Pancreas (tissue), 10 donors: ENCODE data around the gene SEMA5A. TPM values are rescaled to one million over a fixed set of nuclear protein-coding genes. Genes with fewer than 3 reads are reported as not detected.

ENCODE experiments used
- ATAC-seq, 4 donors: fragments of 200-7000 bp; cut with Tn5 transposase; one replicate each; pipeline versions ENCODE4 v1.8.0 to v1.9.1; 2020; ENCODE audit warnings: mild to moderate bottlenecking in 4 of 4, moderate library complexity in 4 of 4
- DNase-seq, 6 donors: peaks; one replicate each; pipeline ENCODE4 v3.0.0-alpha.2; 2020
- FAIRE-seq: peaks from 2 replicates; lab custom pipeline; 2012; peaks lifted over from hg19 to GRCh38; lab: Jason Lieb, UNC
- H3K27ac ChIP-seq, 4 donors: fragments of 200-600 bp; sonication (generic); 1 replicate in 3 of 4; 2 replicates in 1 of 4; pipeline versions ENCODE4 v1.5.0 to v1.8.0; 2020
- H3K27me3 ChIP-seq, 4 donors: fragments of 200-600 bp; one replicate each; pipeline ENCODE4 v1.8.0; 2021
- H3K36me3 ChIP-seq, 3 donors: fragments of 200-600 bp; sonication (generic) in 1 of 3; one replicate each; pipeline versions ENCODE4 v1.5.0 to v1.8.0; 2020 to 2021
- H3K4me1 ChIP-seq, 3 donors: fragments of 200-600 bp; one replicate each; pipeline ENCODE4 v1.8.0; 2021
- H3K4me3 ChIP-seq, 4 donors: fragments of 200-600 bp; sonication (generic) in 2 of 4; one replicate each; pipeline versions ENCODE4 v1.5.0 to v1.8.0; 2020 to 2021
- H3K9me3 ChIP-seq, 4 donors: fragments of 200-600 bp; one replicate each; pipeline ENCODE4 v1.8.0; 2021
- WGBS, 2 donors: extraction: QIAGEN DNeasy Blood & Tissue Kit; methylation state at CpG; one replicate each; pipeline ENCODE4 v1.1.7; 2013; 5-methylcytosine and 5-hydroxymethylcytosine counted together
- intact Hi-C, 3 donors: fragments of 100-400 bp; cut with DNase I; formaldehyde crosslinking; loops; one replicate each; pipeline versions ENCODE4 v1.11.1 to v1.14.2; 2022
- polyA plus RNA-seq, 2 donors: library from polyadenylated mRNA; stranded (reverse); fragments of 200-250 nt; gene quantifications; one replicate each; pipeline ENCODE4 v1.2.3, GENCODE V29; 2013
- total RNA-seq, 6 donors: library from RNA; stranded (reverse); fragmentation: NEBNext Ultra II Directional in 4 of 6; extraction: Animal tissue kit (Norgen Biotek cat#: 25700) in 4 of 6; gene quantifications; one replicate each; pipeline versions ENCODE4 v1.2.1 to v1.2.4, GENCODE V29; 2021 to 2023
- TF ChIP-seq, protein P1 (sequence below), 4 donors: fragments of 200-600 bp; sonication (generic) in 3 of 4; IDR thresholded peaks; one replicate each; pipeline versions ENCODE4 v1.5.0 to v1.8.0; 2021; ENCODE audit warnings: antibody characterized with exemption in 4 of 4
- donor health status: healthy with polysubstance abuse.
- donor health status: DM: no; HTN: no; CAD: no; lungs with moderate emphysema.
- donor health status: DM: no; HTN: no; CAD: no.
- donor health status: control.
- donor health status: control.
- donor health status: Bipolar disorder and iron deficiency.
- donor health status: DM: yes; HTN: yes; CAD: no.
- donor health status: DM: no; HTN: no; CAD: no.
- donor health status: DM: no; HTN: no; CAD: no.
- donor health status: DM: yes; HTN: yes; CAD: no.

Gene SEMA5A
- total and polyA plus RNA-seq, 8 donors, result 0.91 to 14.0 (median 6.4) TPM

- no peaks in the 10 kb centered on the region for H3K27me3 ChIP-seq
- H3K9me3 ChIP-seq, result no peaks in the 10 kb centered on the region
- no peak for FAIRE-seq
- no peaks in the 10 kb centered on the region for H3K36me3 ChIP-seq
- no peak overlapping the region for H3K4me3 ChIP-seq
- H3K27ac ChIP-seq, result no peak overlapping the region
- TF ChIP-seq, protein P1, sequence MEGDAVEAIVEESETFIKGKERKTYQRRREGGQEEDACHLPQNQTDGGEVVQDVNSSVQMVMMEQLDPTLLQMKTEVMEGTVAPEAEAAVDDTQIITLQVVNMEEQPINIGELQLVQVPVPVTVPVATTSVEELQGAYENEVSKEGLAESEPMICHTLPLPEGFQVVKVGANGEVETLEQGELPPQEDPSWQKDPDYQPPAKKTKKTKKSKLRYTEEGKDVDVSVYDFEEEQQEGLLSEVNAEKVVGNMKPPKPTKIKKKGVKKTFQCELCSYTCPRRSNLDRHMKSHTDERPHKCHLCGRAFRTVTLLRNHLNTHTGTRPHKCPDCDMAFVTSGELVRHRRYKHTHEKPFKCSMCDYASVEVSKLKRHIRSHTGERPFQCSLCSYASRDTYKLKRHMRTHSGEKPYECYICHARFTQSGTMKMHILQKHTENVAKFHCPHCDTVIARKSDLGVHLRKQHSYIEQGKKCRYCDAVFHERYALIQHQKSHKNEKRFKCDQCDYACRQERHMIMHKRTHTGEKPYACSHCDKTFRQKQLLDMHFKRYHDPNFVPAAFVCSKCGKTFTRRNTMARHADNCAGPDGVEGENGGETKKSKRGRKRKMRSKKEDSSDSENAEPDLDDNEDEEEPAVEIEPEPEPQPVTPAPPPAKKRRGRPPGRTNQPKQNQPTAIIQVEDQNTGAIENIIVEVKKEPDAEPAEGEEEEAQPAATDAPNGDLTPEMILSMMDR (IDR thresholded peaks at IDR 0.05), result no peak
- ATAC-seq, result no peak
- intact Hi-C loops, result no loop called here
- WGBS, 2 donors, result 96 to 100% methylated on average over 1 of the region's 1 CpG
- H3K4me1 ChIP-seq, result no peaks in the 10 kb centered on the region
- DNase-seq, result no peak
Measured at GRCh38 chr5:9470410-9470809, 75.5 kb downstream of the SEMA5A start.

DNA sequence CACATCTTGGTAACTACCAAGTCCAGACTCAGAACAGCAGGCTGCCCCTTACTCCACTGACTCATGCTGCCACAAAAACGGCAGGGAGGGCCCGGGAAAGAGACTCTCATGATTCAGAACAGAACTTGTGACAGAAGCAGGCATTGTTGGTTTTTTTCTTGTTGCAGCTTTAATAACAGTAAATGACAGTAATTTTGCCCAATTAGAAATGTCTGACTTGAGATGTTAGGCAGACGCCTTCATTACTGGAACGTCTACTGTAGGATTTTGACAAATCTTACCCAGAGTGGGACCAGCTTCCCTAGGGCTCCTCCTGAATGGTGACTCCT is 77.9 kb downstream of the SEMA5A start:
- Histone ChIP-seq H3K4me1 (no peaks in the 10 kb centered on the region), H3K9me3 (no peaks in the 10 kb centered on the region), H3K27me3 (no peaks in the 10 kb centered on the region), H3K4me3 (no peak overlapping the region), H3K36me3 (no peaks in the 10 kb centered on the region), H3K27ac (no peak overlapping the region)
- FAIRE-seq (no peak), DNase-seq (no peak), ATAC-seq (peak in 1 of 4 donors; percentile 64)
- intact Hi-C loops, result no loop called here
- 82 to 84% methylated on average over 4 of the region's 4 CpGs for WGBS, 2 donors
- TF ChIP-seq, protein P1 (IDR thresholded peaks at IDR 0.05), result no peak

GRCh38 chr5:9467199-9468059 is 78.4 kb downstream of the SEMA5A start:
- H3K27me3 ChIP-seq, result no peaks in the 10 kb centered on the region
- WGBS, 2 donors, result 87 to 89% methylated on average over 13 of the region's 13 CpGs
- no peak overlapping the region for H3K27ac ChIP-seq
- H3K4me1 ChIP-seq, result no peaks in the 10 kb centered on the region
- no peak overlapping the region for H3K4me3 ChIP-seq
- intact Hi-C loops, result no loop called here
- FAIRE-seq (no peak), DNase-seq (no peak), ATAC-seq (peak in 3 of 4 donors; percentile 39 to 71 (median 55))
- TF ChIP-seq, protein P1 (IDR thresholded peaks at IDR 0.05), result no peak
- no peaks in the 10 kb centered on the region for H3K36me3 ChIP-seq
- H3K9me3 ChIP-seq, result no peaks in the 10 kb centered on the region

- FAIRE-seq, result no peak
- no peaks in the 10 kb centered on the region for H3K27me3 ChIP-seq
- no peaks in the 10 kb centered on the region for H3K9me3 ChIP-seq
- TF ChIP-seq, protein P1 (IDR thresholded peaks at IDR 0.05), result no peak
- no peaks in the 10 kb centered on the region for H3K36me3 ChIP-seq
- no peak overlapping the region for H3K4me3 ChIP-seq
- intact Hi-C loops, result no loop called here
- H3K27ac ChIP-seq, result no peak overlapping the region
- WGBS, 2 donors, result 91% methylated on average over 1 of the region's 1 CpG
- no peaks in the 10 kb centered on the region for H3K4me1 ChIP-seq
- no peak for ATAC-seq
- no peak for DNase-seq
Measured at GRCh38 chr5:9466697-9467096, 79.2 kb downstream of the SEMA5A start.

DNA sequence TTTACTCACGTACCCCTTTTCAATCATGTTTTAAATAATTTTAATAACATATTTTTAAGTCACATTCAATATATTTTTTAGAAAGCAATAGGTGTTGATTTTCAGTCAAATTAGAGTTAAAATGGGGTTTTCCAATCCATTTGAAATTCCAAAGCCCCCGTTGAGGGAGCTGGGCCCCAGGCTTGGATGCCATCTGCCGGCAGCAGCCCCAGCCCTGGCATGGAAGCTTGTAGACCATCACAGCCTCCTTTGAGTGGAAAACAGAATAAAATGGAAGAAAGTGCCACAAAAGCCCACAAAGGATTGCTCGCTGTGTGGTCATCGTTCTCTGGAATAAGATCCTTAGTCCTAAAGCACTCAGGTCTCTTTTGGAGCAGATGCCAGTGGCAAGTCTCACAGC is 81.4 kb downstream of the SEMA5A start:
- Histone ChIP-seq H3K27ac (no peak overlapping the region), H3K4me1 (no peaks in the 10 kb centered on the region), H3K36me3 (no peaks in the 10 kb centered on the region), H3K9me3 (no peaks in the 10 kb centered on the region), H3K27me3 (no peaks in the 10 kb centered on the region), H3K4me3 (no peak overlapping the region)
- TF ChIP-seq, protein P1 (IDR thresholded peaks at IDR 0.05), result no peak
- intact Hi-C loops, result no loop called here
- ATAC-seq (no peak), FAIRE-seq (no peak), DNase-seq (no peak)
- WGBS, 2 donors, result 91% methylated on average over 5 of the region's 5 CpGs
